Stimulated activated CD4-positive, alpha-beta T cell treated with anti-CD3 and anti-CD28 coated beads, TNF-alpha, amount 100 ng/mL, for 1 hour (primary cell): ENCODE data around the gene CTNNA3.
"Not testable (repeated sequence)": the region's sequence is repeated elsewhere in the genome, so short reads cannot be mapped to it uniquely, and the experiment has no call there.

ENCODE experiments used
- DNase-seq, 3 donors: peaks; one replicate each; pipeline ENCODE4 v3.0.0-alpha.2; 2020; ENCODE audit warnings: low read depth in 3 of 3, low spot score in 1 of 3

Gene CTNNA3

DNA sequence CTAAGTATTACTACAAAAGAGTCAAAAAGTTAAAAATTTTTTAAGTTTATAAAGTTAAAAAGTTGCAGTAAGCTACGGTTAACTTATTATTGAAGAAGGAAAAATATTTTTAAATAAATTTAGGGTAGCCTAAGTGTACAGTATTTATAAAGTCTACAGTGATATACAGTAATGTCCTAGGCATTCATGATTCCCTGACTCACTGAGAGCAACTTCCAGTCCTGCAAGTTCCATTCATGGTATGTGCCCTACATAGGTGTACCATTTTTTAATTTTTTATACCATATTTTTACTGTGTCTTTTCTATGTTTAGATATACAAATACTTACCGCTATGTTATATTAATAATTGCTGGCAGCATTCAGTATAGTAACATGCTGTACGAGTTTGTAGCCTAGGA lies 92.3 kb downstream of the CTNNA3 start:
- no peak for DNase-seq

DNA sequence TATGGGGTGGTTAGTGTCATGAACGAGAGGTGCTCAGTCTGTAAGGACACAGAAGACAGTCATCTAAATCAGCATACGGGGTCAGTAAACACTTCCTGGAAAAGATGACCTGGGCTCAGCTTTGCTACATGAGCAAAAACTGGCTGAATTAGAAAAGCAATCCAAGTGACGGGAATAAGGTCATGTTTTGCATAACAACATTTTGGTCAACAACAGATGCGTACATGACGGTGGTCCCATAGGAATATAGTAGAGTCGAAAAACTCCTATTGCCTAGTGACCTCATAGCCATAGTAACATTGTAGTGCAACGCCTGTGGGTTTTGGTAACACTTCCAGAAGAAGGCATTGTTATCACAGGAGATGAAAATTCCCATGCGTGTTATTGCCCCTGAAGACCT lies 92.9 kb downstream of the CTNNA3 start:
- DNase-seq: no peak

- no peak for DNase-seq
These were observed 93.6 kb downstream of the CTNNA3 start for GRCh38 chr10:67602268-67602950.

- DNase-seq: no peak
These were observed 96.4 kb downstream of the CTNNA3 start for GRCh38 chr10:67599597-67599996.

DNA sequence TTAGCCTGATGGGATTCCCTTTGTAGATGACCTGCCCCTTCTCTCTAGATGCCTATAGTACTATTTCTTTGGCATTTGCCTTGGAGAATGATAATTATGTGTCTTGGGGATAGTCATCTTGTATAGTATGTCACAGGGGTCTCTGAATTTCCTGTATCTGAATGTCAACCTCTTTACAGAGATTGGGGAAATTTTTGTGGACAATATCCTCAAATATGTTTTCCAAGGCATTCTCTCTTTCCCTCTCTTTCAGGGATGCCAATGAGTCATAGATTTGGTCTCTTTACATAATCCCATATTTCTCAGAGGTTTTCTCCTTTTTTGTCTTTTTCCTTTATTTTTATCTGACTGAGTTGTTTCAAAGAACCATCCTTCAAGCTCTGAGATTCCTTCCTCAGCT lies 99.4 kb downstream of the CTNNA3 start:
- no peak for DNase-seq

DNA sequence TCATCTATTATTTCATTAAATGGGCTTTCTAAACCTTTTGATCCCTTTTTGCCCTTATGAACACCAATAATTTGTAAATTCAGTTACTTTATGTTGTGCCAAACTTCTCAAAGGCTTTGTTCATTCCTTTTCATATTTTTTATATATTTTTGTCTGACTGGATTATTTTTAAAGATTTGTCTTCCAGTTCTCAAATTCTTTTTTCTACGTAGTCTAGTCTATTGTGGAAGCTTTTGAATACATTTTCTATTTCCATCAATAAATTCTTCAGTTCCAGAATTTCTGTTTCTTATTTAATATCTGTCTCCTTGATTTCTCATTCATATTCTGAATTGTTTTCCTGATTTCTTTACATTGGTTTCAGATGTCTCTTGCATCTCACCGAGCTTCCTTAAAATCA lies 108.2 kb downstream of the CTNNA3 start:
- DNase-seq: no peak

DNA sequence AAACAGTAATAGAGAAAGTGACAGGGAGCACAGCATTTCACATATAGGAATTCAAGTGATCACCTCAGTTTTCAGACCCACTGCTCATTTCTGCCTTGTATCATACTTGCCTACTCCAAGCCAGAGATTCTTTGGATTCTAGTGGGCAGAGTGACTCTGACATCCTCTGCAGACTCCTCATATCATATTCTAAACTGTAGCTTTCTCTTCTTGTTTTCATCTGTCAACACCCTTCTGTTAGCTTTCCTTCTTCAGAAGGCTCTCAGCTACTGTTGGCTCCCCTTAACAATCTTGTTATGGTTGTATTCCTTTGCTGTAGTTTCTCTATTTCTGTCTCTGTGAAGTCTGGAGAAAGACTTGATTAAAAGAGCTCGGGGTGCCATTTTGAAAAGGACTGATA lies 120.5 kb downstream of the CTNNA3 start:
- DNase-seq: no peak

- DNase-seq: no peak
These were observed 122.5 kb downstream of the CTNNA3 start for GRCh38 chr10:67573484-67573883.

GRCh38 chr10:67571503-67571902 lies 124.5 kb downstream of the CTNNA3 start:
- DNase-seq: no peak

- DNase-seq: not testable (repeated sequence)
These were observed 137.7 kb downstream of the CTNNA3 start for GRCh38 chr10:67558311-67558710.

GRCh38 chr10:67553254-67553653 lies 142.7 kb downstream of the CTNNA3 start:
- DNase-seq: no peak

DNA sequence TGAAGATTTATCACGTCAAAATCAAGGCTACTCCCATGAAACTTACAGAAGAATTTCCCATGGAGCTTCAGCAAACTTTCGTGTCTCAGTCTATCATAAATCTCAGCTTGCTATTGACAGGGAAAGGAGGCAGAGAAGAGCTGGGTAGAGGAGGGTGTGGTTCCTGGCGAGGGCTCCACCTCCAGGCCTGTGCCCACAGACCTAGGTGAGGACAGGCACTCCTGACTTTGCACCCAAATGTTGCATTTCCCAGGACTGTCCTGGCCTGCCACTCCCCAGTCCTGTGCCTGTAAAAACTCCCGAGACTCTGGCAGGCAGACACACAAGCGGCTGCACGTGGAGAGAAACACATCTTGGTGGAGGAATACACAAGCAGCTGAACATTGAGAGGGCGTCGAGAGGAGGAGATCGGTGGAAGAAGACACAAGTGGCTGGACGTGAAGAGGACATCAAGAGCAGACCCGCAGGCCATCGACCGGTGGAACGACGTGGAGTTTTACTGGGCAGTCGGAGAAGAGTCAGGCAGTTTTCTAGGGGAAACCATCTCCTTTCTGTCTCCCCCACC lies 145.1 kb downstream of the CTNNA3 start:
- DNase-seq: no peak

- no peak for DNase-seq
These were observed 145.9 kb downstream of the CTNNA3 start for GRCh38 chr10:67550046-67550445.

DNA sequence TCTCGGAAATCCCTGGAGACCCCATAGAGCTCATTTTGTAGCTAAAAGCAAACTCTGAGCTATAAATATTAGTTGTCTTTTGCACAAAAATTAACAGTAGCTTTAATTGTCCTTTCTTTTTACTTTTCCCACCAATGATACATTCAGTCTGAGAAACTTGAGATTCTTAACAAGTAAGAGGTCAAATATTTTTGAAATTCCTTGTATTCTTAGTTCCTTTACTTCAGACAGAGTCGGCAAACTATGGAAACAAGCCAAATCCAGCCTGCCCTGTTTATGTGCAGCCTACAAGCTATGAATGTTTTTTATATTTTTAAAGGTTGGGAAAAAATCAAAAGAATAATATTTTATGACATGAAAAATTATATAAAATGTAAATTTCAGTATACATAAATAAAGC lies 146.6 kb downstream of the CTNNA3 start:
- DNase-seq: no peak

DNA sequence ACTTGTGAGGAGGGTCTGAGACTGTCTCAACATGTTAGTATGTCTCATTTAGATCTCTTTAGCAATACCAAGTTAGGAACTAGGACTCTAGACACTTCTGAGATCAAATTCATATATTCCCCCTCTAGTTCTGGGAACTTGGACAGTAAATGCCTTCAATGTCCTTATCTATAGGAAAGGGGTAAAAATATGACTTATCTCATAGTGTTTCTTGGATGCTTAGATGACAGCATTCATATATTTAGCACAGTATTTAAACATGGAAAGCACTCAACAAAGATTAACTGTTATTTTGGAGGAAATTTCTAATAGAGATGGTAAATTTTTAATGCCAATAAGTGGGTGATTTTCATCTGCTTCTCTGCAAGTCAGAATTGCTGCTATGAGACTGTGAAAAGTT lies 154.6 kb downstream of the CTNNA3 start:
- DNase-seq: no peak

- DNase-seq: no peak
These were observed 156.7 kb downstream of the CTNNA3 start for GRCh38 chr10:67539312-67539711.

DNA sequence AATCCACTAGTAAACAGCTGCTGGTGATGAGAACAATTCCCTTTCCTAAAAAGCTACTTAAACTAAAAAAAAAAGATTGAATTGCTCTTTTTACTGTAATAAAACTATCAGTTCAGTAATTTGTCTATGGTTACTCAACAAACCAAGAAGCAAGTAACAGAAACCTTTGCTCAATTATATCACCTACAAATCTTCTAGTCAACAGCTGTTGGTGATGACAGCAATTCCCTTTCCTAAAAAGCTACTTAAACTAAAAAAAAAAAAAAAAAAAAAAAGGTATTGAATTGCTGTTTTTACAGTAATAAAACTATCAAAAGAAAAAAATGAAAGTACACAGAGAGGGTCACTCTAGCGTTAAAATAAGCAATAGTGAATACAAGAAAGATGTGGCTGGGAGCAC lies 158.1 kb downstream of the CTNNA3 start:
- DNase-seq: no peak

GRCh38 chr10:67533376-67533775 lies 162.6 kb downstream of the CTNNA3 start:
- no peak for DNase-seq

GRCh38 chr10:67530990-67531389 lies 165.0 kb downstream of the CTNNA3 start:
- DNase-seq: not testable (repeated sequence)

- no peak for DNase-seq
These were observed 168.6 kb downstream of the CTNNA3 start for GRCh38 chr10:67527351-67527750.

GRCh38 chr10:67521546-67521945 lies 174.4 kb downstream of the CTNNA3 start:
- no peak for DNase-seq

DNA sequence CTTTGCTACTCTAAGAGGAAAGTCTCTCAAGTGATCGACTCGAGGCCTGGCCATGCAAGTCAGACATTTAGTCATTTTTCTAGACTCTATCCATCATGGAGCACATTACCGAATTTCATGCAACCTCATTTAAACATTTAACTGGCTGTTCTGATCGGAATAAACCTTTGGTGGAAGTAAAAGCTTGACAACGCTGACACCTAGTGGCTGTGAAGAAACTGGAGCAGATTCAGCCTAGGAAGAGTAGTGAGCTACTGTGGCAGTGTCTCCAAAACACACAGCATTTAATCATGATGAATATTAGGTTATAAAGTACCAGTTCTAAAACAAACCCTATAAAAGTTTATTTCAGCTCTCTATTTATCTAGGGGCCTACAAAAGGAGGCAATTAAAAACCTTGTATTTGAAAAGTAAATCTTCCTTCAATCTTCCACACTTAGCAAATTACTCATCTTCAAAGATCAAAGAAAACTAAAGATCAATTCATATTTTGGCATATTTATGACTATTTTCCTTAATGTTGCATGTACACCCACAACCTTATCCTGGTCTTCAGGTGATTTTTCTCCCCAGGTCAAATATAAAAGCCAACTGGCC lies 175.0 kb downstream of the CTNNA3 start:
- no peak for DNase-seq

GRCh38 chr10:67519434-67519833 lies 176.6 kb downstream of the CTNNA3 start:
- no peak for DNase-seq
